Stimulated activated CD8-positive, alpha-beta memory T cell treated with anti-CD3 and anti-CD28 coated beads, Interleukin-12 subunit alpha, Interleukin-12 subunit beta, amount 100 ng/mL, for 24 hours (primary cell): ENCODE measurements around the gene TCEAL2.
"Not testable (repeated sequence)": the region's sequence is repeated elsewhere in the genome, so short reads cannot be mapped to it uniquely, and the experiment has no call there.

ENCODE experiments used
- DNase-seq: peaks from one replicate; pipeline ENCODE4 v3.0.0-alpha.2; 2020; ENCODE audit errors: extremely low read depth

The TCEAL2 gene

GRCh38 chrX:102125436-102125835 is at the start of gene TCEAL2:
TSS of gene TCEAL2 (plus strand) at chrX:102125679. CDS start at chrX:102126831, 1,152 bp downstream.
- not testable (repeated sequence) for DNase-seq

DNA sequence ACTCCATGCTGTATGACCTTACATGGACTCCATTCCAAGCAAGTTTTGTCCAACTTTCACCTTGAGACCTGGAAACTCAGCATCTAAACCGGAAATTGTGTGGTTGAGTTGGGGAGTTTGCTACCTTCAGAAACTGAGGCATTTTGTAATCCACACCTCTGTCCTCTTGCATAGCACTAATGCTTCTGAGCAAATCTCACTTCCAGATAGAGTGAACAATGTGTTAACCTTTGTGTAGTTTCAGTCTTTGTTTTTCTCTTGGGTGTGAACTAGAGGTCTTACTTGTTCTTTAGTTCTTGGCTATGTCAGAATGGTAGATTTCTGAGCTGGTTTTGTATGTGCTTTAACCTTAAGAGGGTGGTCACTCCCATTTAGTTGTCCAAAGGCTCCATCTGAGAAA is 48.1 kb upstream of the TCEAL2 start:
- DNase-seq, result no peak

GRCh38 chrX:102085706-102086105 is 39.8 kb upstream of the TCEAL2 start:
- no peak for DNase-seq

DNA sequence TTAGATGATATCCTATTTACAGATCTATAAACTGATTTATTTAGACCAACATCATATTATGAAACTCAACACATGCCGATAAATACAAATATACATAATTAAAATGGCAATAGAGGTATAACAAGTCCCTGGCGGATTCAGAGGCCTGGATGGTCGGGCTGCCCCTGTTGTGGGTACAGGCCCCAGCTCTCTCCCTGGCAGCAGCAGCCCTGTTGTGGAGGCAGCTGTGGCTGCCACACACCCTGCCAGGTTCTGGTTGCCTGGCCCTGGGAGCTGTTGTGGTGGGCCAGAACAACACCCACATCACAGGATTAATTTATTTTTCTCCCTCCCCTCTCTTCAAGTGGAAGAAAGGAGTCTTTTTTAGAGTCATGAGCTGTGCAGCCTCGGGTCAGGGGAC is 12.1 kb upstream of the TCEAL2 start:
- no peak for DNase-seq

DNA sequence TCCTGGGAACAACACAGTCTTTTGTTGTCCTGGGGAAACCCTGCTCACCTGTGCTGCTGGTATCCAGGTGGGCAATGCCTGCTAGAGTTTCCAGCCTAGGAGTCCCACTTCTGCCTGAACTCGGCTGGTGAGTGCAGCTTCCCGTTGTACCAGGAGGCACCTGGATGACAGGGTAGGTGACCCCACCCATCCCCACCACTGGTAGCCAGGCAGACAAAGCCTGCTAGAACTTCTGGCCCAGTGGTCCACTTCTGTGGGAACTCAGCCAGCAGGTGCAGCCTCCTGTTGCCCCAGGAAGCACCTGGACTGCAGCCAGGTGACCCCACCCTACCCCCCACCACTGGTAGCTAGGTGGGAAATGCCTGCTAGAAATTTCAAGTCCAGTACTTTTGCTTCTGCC is 9.7 kb upstream of the TCEAL2 start:
- no peak for DNase-seq

DNA sequence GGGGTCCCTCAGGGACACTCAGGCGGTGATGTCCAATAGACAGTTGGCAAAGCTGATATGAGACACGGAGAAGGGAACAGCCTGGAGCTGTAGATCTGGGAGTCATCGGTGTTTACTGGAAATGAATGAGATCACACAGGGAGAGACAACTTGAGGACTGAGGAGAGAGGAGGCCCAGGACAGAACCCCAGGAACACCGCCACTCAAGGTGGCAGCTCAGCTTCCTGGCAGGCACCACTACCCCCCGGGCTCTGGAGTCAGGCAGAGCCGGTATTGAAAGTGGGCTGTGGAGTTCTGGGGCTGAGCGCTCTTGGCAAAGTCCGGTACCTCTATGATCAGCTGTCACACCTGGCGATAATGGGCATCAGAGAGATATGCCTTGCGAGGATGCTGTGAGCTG is 465 bp upstream of the TCEAL2 start:
- DNase-seq, result not testable (repeated sequence)

DNA sequence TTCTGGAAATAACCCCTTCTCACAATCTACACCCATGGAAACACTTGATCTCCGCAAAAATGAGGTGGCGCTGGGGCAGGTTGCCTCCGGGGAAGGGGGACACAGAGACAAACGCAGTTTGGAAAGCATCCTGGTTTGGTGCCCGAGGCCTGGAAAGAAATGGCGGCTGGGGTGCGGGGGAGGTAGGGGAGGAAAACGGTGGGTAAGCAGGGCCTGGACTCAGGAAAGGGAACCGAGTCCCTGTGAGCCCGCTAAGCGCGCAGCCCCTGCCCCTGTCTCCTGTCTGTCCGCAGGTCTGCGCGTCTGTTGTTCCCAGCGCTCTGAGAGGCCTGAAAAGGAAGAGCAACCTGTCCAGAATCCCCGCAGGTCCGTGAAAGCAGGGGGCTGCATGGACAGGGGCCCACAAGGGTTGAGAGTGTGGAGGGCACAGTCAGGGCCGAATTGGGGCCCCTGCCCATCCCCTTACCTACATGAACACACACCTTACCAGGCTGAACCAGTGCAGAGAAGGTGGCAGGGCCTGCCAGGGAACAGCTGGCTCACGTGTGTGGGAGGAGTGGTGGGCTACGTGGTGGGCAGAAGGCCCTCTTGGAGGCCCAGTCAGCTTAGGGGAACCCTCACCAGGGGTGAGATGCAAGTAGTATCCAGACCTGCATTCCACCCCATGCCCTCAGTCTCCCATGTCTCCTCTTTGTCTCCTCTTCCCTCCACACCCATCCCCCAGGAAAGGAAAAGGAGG is 770 bp downstream of the TCEAL2 start:
- not testable (repeated sequence) for DNase-seq

DNA sequence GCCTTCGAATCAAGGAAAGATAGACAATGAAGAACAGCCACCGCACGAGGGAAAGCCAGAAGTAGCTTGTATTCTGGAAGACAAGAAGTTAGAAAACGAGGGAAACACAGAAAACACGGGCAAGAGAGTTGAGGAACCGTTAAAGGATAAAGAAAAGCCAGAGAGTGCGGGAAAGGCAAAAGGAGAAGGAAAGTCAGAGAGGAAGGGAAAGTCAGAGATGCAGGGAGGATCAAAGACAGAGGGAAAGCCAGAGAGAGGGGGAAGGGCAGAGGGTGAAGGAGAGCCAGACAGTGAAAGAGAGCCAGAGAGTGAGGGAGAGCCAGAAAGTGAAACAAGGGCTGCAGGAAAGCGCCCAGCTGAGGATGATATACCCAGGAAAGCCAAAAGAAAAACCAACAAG is 1.4 kb downstream of the TCEAL2 start:
- DNase-seq, result no peak

GRCh38 chrX:102129473-102129872 is 4.0 kb downstream of the TCEAL2 start:
- no peak for DNase-seq

DNA sequence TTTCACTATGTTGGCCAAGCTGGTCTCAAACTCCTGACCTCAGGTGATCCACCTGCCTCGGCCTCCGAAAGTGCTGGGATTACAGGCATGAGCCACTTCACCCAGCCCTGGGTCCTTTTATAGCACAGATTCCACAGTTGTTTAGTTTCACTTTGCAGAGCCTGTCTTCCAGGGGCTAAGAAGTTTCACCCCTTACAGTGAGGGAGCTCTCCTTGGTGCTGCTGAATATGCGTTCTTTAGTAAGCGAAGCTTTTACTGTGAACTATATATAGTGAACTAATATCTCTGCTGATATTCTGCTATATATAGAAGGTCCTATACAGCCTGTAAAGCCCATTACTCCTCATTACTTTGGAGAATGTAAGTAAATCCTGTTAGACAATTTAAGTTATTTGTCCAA is 12.6 kb downstream of the TCEAL2 start:
- DNase-seq, result no peak

DNA sequence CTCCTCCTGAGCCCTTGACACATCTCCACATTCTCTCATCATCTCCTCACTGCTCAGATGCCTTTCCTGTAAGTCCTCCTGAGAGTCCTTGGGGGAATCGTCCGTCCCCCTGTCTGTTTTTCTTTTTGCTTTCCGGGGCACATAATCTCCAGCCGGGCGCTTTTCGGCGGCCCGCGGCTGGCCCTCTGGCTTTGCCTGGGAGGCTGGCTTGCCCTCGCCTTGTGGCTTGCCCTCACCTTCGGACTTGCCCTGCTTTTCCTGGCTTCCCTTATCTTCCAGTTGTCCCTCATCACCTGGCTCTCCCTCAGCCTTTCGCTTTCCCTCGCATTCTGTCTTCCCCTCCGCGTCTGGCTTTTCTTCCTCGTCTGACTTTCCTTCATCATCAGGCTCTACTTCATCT is 15.4 kb downstream of the TCEAL2 start:
- DNase-seq, result not testable (repeated sequence)

DNA sequence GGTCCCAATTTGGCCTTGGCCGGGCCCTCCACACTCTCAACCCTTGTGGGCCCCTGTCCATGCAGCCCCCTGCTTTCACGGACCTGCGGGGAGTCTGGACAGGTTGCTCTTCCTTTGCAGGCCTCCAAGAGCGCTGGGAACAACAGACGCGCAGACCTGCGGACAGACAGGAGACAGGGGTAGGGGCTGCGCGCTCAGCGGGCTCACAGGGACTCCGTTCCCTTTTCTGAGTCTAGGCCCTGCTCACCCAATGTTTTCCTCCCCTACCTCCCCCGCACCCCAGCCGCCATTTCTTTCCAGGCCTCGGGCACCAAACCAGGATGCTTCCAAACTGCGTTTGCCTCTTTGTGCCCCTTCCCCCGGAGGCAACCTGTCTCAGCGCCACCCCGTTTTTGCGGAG is 16.2 kb downstream of the TCEAL2 start:
- not testable (repeated sequence) for DNase-seq

DNA sequence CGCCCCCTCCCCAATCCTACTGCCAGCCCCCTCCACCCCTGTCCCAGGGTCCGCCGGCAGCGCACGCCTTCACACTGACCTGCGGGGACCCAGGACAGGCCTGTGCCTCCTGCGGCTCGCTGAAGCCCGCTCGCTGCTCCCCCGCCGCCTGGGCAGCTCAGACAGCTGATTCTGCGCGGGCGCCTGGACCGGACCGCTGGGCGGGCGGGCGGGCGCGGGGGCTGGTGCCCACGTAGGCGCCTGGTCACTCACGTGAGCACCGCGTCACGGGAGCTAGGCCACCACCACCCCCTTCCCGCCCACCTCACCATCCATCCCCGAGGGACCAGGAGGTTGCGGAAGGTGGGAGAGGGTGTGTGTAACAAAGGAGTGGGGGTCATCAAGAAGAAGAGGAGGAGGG is 16.8 kb downstream of the TCEAL2 start, which contains the start of gene TCEAL6:
TCEAL6 (minus strand) TSS at position 208 of the 400 bp plus-strand sequence.
- DNase-seq, result not testable (repeated sequence)

GRCh38 chrX:102154218-102154860 is 28.9 kb downstream of the TCEAL2 start:
- DNase-seq, result no peak

DNA sequence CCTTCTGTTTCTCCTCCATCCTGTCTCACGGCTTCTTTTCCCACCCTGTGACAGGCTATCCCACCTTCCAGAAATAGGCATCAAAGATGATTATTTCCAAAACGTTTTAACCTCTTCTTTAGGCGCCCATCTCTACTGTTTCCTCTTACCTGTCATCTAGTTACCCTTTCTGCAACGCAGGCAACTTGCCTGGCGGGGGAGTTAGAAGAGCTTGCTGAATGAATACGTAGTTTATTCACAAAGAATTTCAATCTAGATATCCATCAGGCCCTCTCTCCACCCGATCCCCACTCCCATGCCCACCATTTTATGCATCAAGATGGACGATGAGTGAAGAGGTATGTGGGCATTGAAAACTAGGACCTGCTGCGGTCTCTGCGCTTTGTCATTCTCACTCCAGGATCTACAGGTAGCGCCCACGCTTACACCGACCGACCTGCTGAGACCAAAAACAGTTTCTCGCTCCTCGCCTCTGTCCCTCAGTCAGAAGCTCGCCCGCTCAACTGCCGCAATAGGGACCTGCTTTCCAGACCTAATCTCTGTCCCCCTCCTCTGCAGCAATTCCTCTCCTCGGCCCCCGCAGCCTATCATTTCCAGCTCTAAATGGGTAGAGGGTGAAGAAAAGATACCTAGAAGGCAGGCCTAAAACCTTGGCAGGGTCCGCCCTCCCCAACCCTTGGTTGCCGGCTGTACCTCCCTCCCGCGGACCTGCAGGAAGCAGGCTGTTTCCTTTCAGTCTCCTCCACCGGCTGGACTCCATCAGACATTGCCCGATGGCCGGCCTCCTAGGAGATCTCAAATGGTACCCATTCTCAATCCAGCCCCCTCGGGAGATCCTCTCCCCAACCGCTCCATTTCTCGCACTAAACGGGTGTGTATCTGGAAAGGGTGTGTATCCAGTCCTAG is 29.7 kb downstream of the TCEAL2 start:
- DNase-seq, result no peak

- DNase-seq, result no peak
These were observed 30.3 kb downstream of the TCEAL2 start, which contains the start of gene BEX5 for GRCh38 chrX:102155806-102156179. TSS of gene BEX5 (minus strand) at chrX:102155977. CDS start at chrX:102154265, 1,712 bp downstream.
